NCI-H524 (cell line): Measurements from ENCODE around the gene VPS13C.

Experiments
- DNase-seq, 2 experiments: peaks; one replicate each; lab custom pipeline; 2025; lab: John Stamatoyannopoulos, UW

The VPS13C gene

GRCh38 chr15:62060113-62060895 lies at the start of gene VPS13C:
Gene VPS13C (minus strand): TSS chr15:62060447. CDS start chr15:62060374, 73 bp downstream.
- DNase-seq = peak; percentile 90 to 96

- peak in 1 of 2 experiments; percentile 35 for DNase-seq
These were observed 49.2 kb upstream of the VPS13C start for GRCh38 chr15:62109437-62109836.

- no peak for DNase-seq
These were observed 48.2 kb upstream of the VPS13C start for GRCh38 chr15:62108411-62108810.

- no peak for DNase-seq
These were observed 47.4 kb upstream of the VPS13C start for GRCh38 chr15:62107571-62108121.

- DNase-seq = no peak
These were observed 45.8 kb upstream of the VPS13C start for GRCh38 chr15:62106096-62106495.

GRCh38 chr15:62105266-62105665 lies 45.0 kb upstream of the VPS13C start:
- DNase-seq = peak; percentile 18 to 38

GRCh38 chr15:62104846-62105245 lies 44.6 kb upstream of the VPS13C start:
- peak in 1 of 2 experiments; percentile 9 for DNase-seq

GRCh38 chr15:62104401-62104800 lies 44.2 kb upstream of the VPS13C start:
- DNase-seq = no peak

- no peak for DNase-seq
These were observed 43.2 kb upstream of the VPS13C start for GRCh38 chr15:62103431-62103830.

GRCh38 chr15:62099094-62099601 lies 38.9 kb upstream of the VPS13C start:
- DNase-seq = peak in 1 of 2 experiments; percentile 35

- DNase-seq = no peak
These were observed 34.1 kb upstream of the VPS13C start for GRCh38 chr15:62094388-62094787.

GRCh38 chr15:62093809-62094208 lies 33.6 kb upstream of the VPS13C start:
- DNase-seq = no peak

GRCh38 chr15:62090988-62091387 lies 30.7 kb upstream of the VPS13C start:
- no peak for DNase-seq

- no peak for DNase-seq
These were observed 29.4 kb upstream of the VPS13C start for GRCh38 chr15:62089616-62090015.

GRCh38 chr15:62088353-62088693 lies 28.1 kb upstream of the VPS13C start:
- DNase-seq = no peak

GRCh38 chr15:62087671-62088352 lies 27.6 kb upstream of the VPS13C start:
- no peak for DNase-seq

GRCh38 chr15:62085740-62086139 lies 25.5 kb upstream of the VPS13C start:
- no peak for DNase-seq

GRCh38 chr15:62083194-62084154 lies 23.2 kb upstream of the VPS13C start:
- peak in 1 of 2 experiments; percentile 29 for DNase-seq

- DNase-seq = no peak
These were observed 19.3 kb upstream of the VPS13C start for GRCh38 chr15:62079594-62079993.

GRCh38 chr15:62075595-62076277 lies 15.5 kb upstream of the VPS13C start:
- no peak for DNase-seq

- peak in 1 of 2 experiments; percentile 56 for DNase-seq
These were observed 11.6 kb upstream of the VPS13C start for GRCh38 chr15:62071711-62072308.
